22Rv1 (cell line): ENCODE data around the gene AFF1.

Experiments used
- H3K27ac ChIP-seq: fragments of 450-650 bp; 2 replicates; pipeline ENCODE4 v1.5.1; 2017
- CTCF ChIP-seq: fragments of 450-650 bp; IDR thresholded peaks from 2 replicates; pipeline ENCODE4 v1.5.1; 2017; ENCODE audit warnings: mild to moderate bottlenecking
- ZFX ChIP-seq: fragments of 450-650 bp; IDR thresholded peaks from 2 replicates; pipeline ENCODE4 v1.6.1; 2017; ENCODE audit warnings: antibody characterized with exemption, borderline replicate concordance

Gene AFF1

GRCh38 chr4:87152310-87153041 lies 217.7 kb downstream of the AFF1 start:
- no peak for TF ChIP-seq ZFX
- H3K27ac ChIP-seq, result no peak overlapping the region

- H3K27ac ChIP-seq, result no peak overlapping the region
- TF ChIP-seq CTCF, result no peak
- TF ChIP-seq ZFX, result no peak
Measured at GRCh38 chr4:87153078-87153870, 218.5 kb downstream of the AFF1 start.

GRCh38 chr4:87165892-87166291 lies 231.1 kb downstream of the AFF1 start:
- TF ChIP-seq CTCF (no peak), ZFX (no peak)
- no peak overlapping the region for H3K27ac ChIP-seq

- TF ChIP-seq CTCF (no peak), ZFX (no peak)
- no peak overlapping the region for H3K27ac ChIP-seq
Measured at GRCh38 chr4:87166296-87166854, 231.6 kb downstream of the AFF1 start.

GRCh38 chr4:87171944-87172343 lies 237.1 kb downstream of the AFF1 start:
- TF ChIP-seq CTCF, result no peak
- TF ChIP-seq ZFX, result no peak
- H3K27ac ChIP-seq, result no peak overlapping the region

GRCh38 chr4:87174672-87175071 lies 239.9 kb downstream of the AFF1 start:
- no peak overlapping the region for H3K27ac ChIP-seq
- TF ChIP-seq CTCF (no peak), ZFX (no peak)

- H3K27ac ChIP-seq, result no peak overlapping the region
- TF ChIP-seq ZFX (no peak), CTCF (no peak)
Measured at GRCh38 chr4:87179751-87180150, 244.9 kb downstream of the AFF1 start.
